Neuronal stem cell (in vitro differentiated cells): ENCODE results near the gene PDZRN4.

ENCODE experiments used
- DNase-seq: peaks from one replicate; pipeline ENCODE4 v3.0.0-alpha.2; 2013; ENCODE audit warnings: low spot score
- H2AFZ ChIP-seq: one replicate; pipeline ENCODE4 v1.6.1; 2013; ENCODE audit warnings: mild to moderate bottlenecking, low read length, inconsistent platforms
- H2AK5ac ChIP-seq: 2 replicates; pipeline ENCODE4 v1.6.1; 2013; ENCODE audit warnings: low read depth, mild to moderate bottlenecking, inconsistent platforms, low read length, moderate library complexity, mixed read lengths
- H2BK120ac ChIP-seq: 2 replicates; pipeline ENCODE4 v1.6.1; 2013; ENCODE audit warnings: low read depth, mild to moderate bottlenecking, inconsistent platforms, low read length, moderate library complexity, mixed read lengths
- H2BK12ac ChIP-seq: one replicate; pipeline ENCODE4 v1.6.1; 2013; ENCODE audit warnings: low read length, inconsistent platforms
- H2BK15ac ChIP-seq: 2 replicates; pipeline ENCODE4 v1.6.1; 2013; ENCODE audit warnings: mild to moderate bottlenecking, low read length, inconsistent platforms, mixed read lengths
- H2BK5ac ChIP-seq: one replicate; pipeline ENCODE4 v1.6.1; 2013; ENCODE audit warnings: inconsistent platforms, mild to moderate bottlenecking, low read length, moderate library complexity
- H3K14ac ChIP-seq: one replicate; pipeline ENCODE4 v1.6.1; 2013; ENCODE audit warnings: low read length, inconsistent platforms
- H3K18ac ChIP-seq: 2 replicates; pipeline ENCODE4 v1.6.1; 2013; ENCODE audit warnings: low read length, inconsistent platforms
- H3K23ac ChIP-seq: 2 replicates; pipeline ENCODE4 v1.6.1; 2013; ENCODE audit warnings: low read depth, mild to moderate bottlenecking, mixed read lengths, low read length, inconsistent platforms; ENCODE audit not compliant: poor library complexity
- H3K27ac ChIP-seq: replicated peaks from 3 replicates; pipeline ENCODE4 v1.5.1; 2013; ENCODE audit warnings: low read length, inconsistent platforms
- H3K27me3 ChIP-seq, 3 experiments: 2 replicates each; pipeline ENCODE4 v1.6.1; 2013; ENCODE audit warnings: low read length in 3 of 3, mild to moderate bottlenecking in 2 of 3, inconsistent platforms in 1 of 3, low read depth in 1 of 3, mixed read lengths in 1 of 3, moderate library complexity in 1 of 3; ENCODE audit not compliant: control insufficient read depth in 3 of 3, insufficient read depth in 3 of 3
- H3K36me3 ChIP-seq, 2 donors: replicated peaks in 1 of 2; 2 replicates each; pipeline ENCODE4 v1.6.1; 2013; ENCODE audit warnings: low read length in 2 of 2; ENCODE audit not compliant: control insufficient read depth in 2 of 2, insufficient read depth in 2 of 2
- H3K4ac ChIP-seq: 2 replicates; pipeline ENCODE4 v1.6.1; 2013; ENCODE audit warnings: inconsistent platforms, mild to moderate bottlenecking, low read length, moderate library complexity
- H3K4me1 ChIP-seq, 2 donors: 1 replicate in 1 of 2; 2 replicates in 1 of 2; pipeline ENCODE4 v1.6.1; 2013; ENCODE audit warnings: low read length in 2 of 2, low read depth in 1 of 2; ENCODE audit not compliant: control insufficient read depth in 2 of 2, insufficient read depth in 1 of 2
- H3K4me2 ChIP-seq: one replicate; pipeline ENCODE4 v1.6.1; 2013; ENCODE audit warnings: mild to moderate bottlenecking, low read length, inconsistent platforms; ENCODE audit not compliant: insufficient read depth, poor library complexity, severe bottlenecking
- H3K4me3 ChIP-seq, 2 donors: 2 replicates each; pipeline ENCODE4 v1.5.1; 2013; ENCODE audit warnings: low read length in 2 of 2, mild to moderate bottlenecking in 2 of 2, inconsistent platforms in 1 of 2, moderate library complexity in 1 of 2
- H3K79me1 ChIP-seq: one replicate; pipeline ENCODE4 v1.6.1; 2013; ENCODE audit warnings: low read depth, mild to moderate bottlenecking, inconsistent platforms, low read length, moderate library complexity
- H3K9ac ChIP-seq: one replicate; pipeline ENCODE4 v1.6.1; 2013; ENCODE audit warnings: mild to moderate bottlenecking, low read depth, low read length, inconsistent platforms; ENCODE audit not compliant: poor library complexity
- H3K9me3 ChIP-seq, 2 donors: replicated peaks in 1 of 2; 2 replicates each; pipeline versions ENCODE3 to v1.6.1; 2013; ENCODE audit warnings: low read length in 2 of 2, mild to moderate bottlenecking in 2 of 2, inconsistent platforms in 1 of 2, low read depth in 1 of 2, mixed read lengths in 1 of 2, moderate library complexity in 1 of 2; ENCODE audit not compliant: control insufficient read depth in 2 of 2, insufficient read depth in 1 of 2
- H4K8ac ChIP-seq: one replicate; pipeline ENCODE4 v1.6.1; 2013; ENCODE audit warnings: low read depth, mild to moderate bottlenecking, inconsistent platforms, low read length, moderate library complexity
- H4K91ac ChIP-seq: one replicate; pipeline ENCODE4 v1.6.1; 2013; ENCODE audit warnings: low read length, low read depth, mild to moderate bottlenecking, inconsistent platforms; ENCODE audit not compliant: poor library complexity
- WGBS, 2 donors: extraction: QIAGEN DNeasy Blood & Tissue Kit; methylation state at CpG; one replicate each; pipeline ENCODE4 v1.1.7; 2013; ENCODE audit warnings: missing lambda C conversion rate in 2 of 2, mixed read lengths in 1 of 2; ENCODE audit not compliant: insufficient read length in 2 of 2, insufficient replicate concordance in 1 of 2; ENCODE audit errors: extremely low coverage in 2 of 2; 5-methylcytosine and 5-hydroxymethylcytosine counted together

PDZRN4 gene

GRCh38 chr12:41289501-41289900 lies 101.4 kb downstream of the PDZRN4 start:
- H3K4me3 ChIP-seq: no peak overlapping the region
- no peak overlapping the region for H4K91ac ChIP-seq
- WGBS, 2 donors: no CpG with 5 or more reads among the region's 3 CpGs
- no peaks in the 10 kb centered on the region for H3K9me3 ChIP-seq
- peaks cover 2 to 13% of the 10 kb centered on the region in 2 donors for H3K4me1 ChIP-seq
- no peak overlapping the region for H2BK120ac ChIP-seq
- no peaks in the 10 kb centered on the region for H3K79me1 ChIP-seq
- no peak overlapping the region for H2BK5ac ChIP-seq
- no peak overlapping the region for H3K4ac ChIP-seq
- H2BK15ac ChIP-seq: no peak overlapping the region
- H4K8ac ChIP-seq: no peak overlapping the region
- H3K4me2 ChIP-seq: no peak overlapping the region
- H2BK12ac ChIP-seq: no peak overlapping the region
- no peak overlapping the region for H3K23ac ChIP-seq
- H3K27ac ChIP-seq: no peak overlapping the region
- no peak overlapping the region for H3K14ac ChIP-seq
- no peak overlapping the region for H2AK5ac ChIP-seq
- no peak for DNase-seq
- H2AFZ ChIP-seq: peak overlapping the region; percentile 32
- no peaks in the 10 kb centered on the region for H3K36me3 ChIP-seq
- no peak overlapping the region for H3K18ac ChIP-seq
- no peak overlapping the region for H3K9ac ChIP-seq
- H3K27me3 ChIP-seq: no peaks in the 10 kb centered on the region

DNA sequence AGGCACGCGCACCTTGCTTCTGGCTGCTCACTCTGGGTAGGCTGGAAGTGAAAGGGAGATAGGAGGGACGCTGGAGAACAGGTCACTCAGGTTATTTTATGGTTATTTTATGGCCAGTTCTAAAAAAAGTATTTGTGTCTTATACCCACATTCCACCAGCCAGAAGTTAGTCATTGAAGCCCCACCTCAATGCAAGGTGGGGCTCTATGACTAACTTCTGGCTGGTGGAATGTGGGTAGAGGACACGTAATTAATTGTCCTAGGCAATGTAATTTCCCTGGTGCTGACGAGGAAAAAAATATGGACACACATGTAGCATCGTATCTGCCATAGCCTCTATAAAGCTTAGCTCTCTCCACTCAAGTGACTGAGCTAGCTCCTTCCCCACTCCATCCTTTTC lies 104.9 kb downstream of the PDZRN4 start:
- H3K14ac ChIP-seq: no peak overlapping the region
- no peaks in the 10 kb centered on the region for H3K27me3 ChIP-seq
- no peak overlapping the region for H2BK12ac ChIP-seq
- WGBS, 2 donors: no CpG with 5 or more reads among the region's 6 CpGs
- H3K4ac ChIP-seq: no peak overlapping the region
- no peak overlapping the region for H2BK5ac ChIP-seq
- H3K18ac ChIP-seq: no peak overlapping the region
- H2BK15ac ChIP-seq: no peak overlapping the region
- no peak overlapping the region for H3K4me3 ChIP-seq
- no peak overlapping the region for H4K91ac ChIP-seq
- no peak overlapping the region for H3K4me2 ChIP-seq
- H3K36me3 ChIP-seq: no peaks in the 10 kb centered on the region
- H4K8ac ChIP-seq: no peak overlapping the region
- H2AFZ ChIP-seq: no peak overlapping the region
- H2AK5ac ChIP-seq: no peak overlapping the region
- no peaks in the 10 kb centered on the region for H3K9me3 ChIP-seq
- DNase-seq: no peak
- no peak overlapping the region for H3K27ac ChIP-seq
- H3K9ac ChIP-seq: no peak overlapping the region
- no peaks in the 10 kb centered on the region for H3K79me1 ChIP-seq
- peaks cover 0 to 8% of the 10 kb centered on the region in 2 donors for H3K4me1 ChIP-seq
- H2BK120ac ChIP-seq: no peak overlapping the region
- H3K23ac ChIP-seq: no peak overlapping the region

GRCh38 chr12:41293461-41293860 lies 105.3 kb downstream of the PDZRN4 start:
- Histone ChIP-seq H3K9ac (no peak overlapping the region), H2AK5ac (no peak overlapping the region), H3K4me2 (no peak overlapping the region), H2BK5ac (no peak overlapping the region), H3K14ac (no peak overlapping the region), H2BK12ac (no peak overlapping the region), H2AFZ (no peak overlapping the region), H4K91ac (no peak overlapping the region), H2BK120ac (no peak overlapping the region), H4K8ac (no peak overlapping the region), H3K4ac (no peak overlapping the region), H3K79me1 (no peaks in the 10 kb centered on the region), H3K18ac (no peak overlapping the region), H3K9me3 (no peaks in the 10 kb centered on the region), H3K4me3 (no peak overlapping the region), H3K4me1 (peaks cover 0 to 8% of the 10 kb centered on the region in 2 donors), H3K27ac (no peak overlapping the region), H3K36me3 (no peaks in the 10 kb centered on the region), H3K27me3 (no peaks in the 10 kb centered on the region), H3K23ac (no peak overlapping the region), H2BK15ac (no peak overlapping the region)
- no peak for DNase-seq
- no CpG with 5 or more reads among the region's 1 CpG for WGBS, 2 donors

DNA sequence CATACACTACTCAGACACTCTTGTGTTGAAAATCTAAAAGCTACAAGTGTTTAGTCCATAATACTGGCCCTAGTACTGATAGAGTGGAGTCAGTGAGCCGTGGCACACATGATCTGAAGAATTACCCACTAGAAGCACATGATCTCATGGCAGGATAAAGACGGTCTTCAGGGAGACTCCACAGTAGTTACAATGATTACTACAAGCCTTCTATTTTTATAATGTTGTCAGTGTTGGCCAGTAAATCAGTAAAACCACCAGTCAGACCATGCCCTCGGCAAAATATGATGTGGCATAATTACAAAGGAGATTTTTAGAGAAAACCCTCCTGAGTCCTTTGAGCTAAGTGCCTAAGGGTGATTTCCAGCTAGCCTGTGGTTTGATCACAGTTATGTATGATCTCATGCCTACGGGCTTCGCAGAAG lies 114.9 kb downstream of the PDZRN4 start:
- no peak overlapping the region for H3K9ac ChIP-seq
- no peaks in the 10 kb centered on the region for H3K27me3 ChIP-seq
- no peak overlapping the region for H3K14ac ChIP-seq
- H3K23ac ChIP-seq: no peak overlapping the region
- no peak overlapping the region for H2BK15ac ChIP-seq
- no peak overlapping the region for H2BK120ac ChIP-seq
- H3K4me3 ChIP-seq: no peak overlapping the region
- H4K8ac ChIP-seq: no peak overlapping the region
- H3K4me2 ChIP-seq: no peak overlapping the region
- no peaks in the 10 kb centered on the region for H3K79me1 ChIP-seq
- no CpG with 5 or more reads among the region's 5 CpGs for WGBS, 2 donors
- no peak overlapping the region for H4K91ac ChIP-seq
- H3K4me1 ChIP-seq: peaks cover 0 to 4% of the 10 kb centered on the region in 2 donors
- no peak overlapping the region for H3K4ac ChIP-seq
- H2AFZ ChIP-seq: no peak overlapping the region
- no peak overlapping the region for H2BK5ac ChIP-seq
- H3K9me3 ChIP-seq: no peaks in the 10 kb centered on the region
- no peak for DNase-seq
- no peaks in the 10 kb centered on the region for H3K36me3 ChIP-seq
- no peak overlapping the region for H2AK5ac ChIP-seq
- no peak overlapping the region for H3K27ac ChIP-seq
- no peak overlapping the region for H2BK12ac ChIP-seq
- H3K18ac ChIP-seq: no peak overlapping the region
